Stimulated activated CD4-positive, alpha-beta T cell treated with anti-CD3 and anti-CD28 coated beads, Interleukin-4, amount 100 ng/mL, for 1 hour (primary cell): ENCODE measurements around the gene PPP1CC.
"Not testable (repeated sequence)": the region's sequence is repeated elsewhere in the genome, so short reads cannot be mapped to it uniquely, and the experiment has no call there.

Experiments
- DNase-seq: peaks from one replicate; pipeline ENCODE4 v3.0.0-alpha.2; 2020

PPP1CC gene

GRCh38 chr12:110742718-110743570 lies at the start of gene PPP1CC:
PPP1CC (minus strand) TSS chr12:110742891; CDS start chr12:110742707, 184 bp downstream.
- peak; percentile 89 for DNase-seq

- DNase-seq, result no peak
Observed at GRCh38 chr12:110791589-110791988, 48.9 kb upstream of the PPP1CC start.

- no peak for DNase-seq
Observed at GRCh38 chr12:110790301-110790700, 47.6 kb upstream of the PPP1CC start.

- DNase-seq, result no peak
Observed at GRCh38 chr12:110786012-110786411, 43.3 kb upstream of the PPP1CC start.

- no peak for DNase-seq
Observed at GRCh38 chr12:110785240-110785639, 42.5 kb upstream of the PPP1CC start.

GRCh38 chr12:110782922-110783321 lies 40.2 kb upstream of the PPP1CC start:
- no peak for DNase-seq

- no peak for DNase-seq
Observed at GRCh38 chr12:110782094-110782493, 39.4 kb upstream of the PPP1CC start.

- DNase-seq, result peak; percentile 56
Observed at GRCh38 chr12:110780448-110780847, 37.8 kb upstream of the PPP1CC start.

- peak; percentile 6 for DNase-seq
Observed at GRCh38 chr12:110778833-110779577, 36.3 kb upstream of the PPP1CC start.

GRCh38 chr12:110776410-110776809 lies 33.7 kb upstream of the PPP1CC start:
- DNase-seq, result peak; percentile 56

- no peak for DNase-seq
Observed at GRCh38 chr12:110775997-110776396, 33.3 kb upstream of the PPP1CC start.

- no peak for DNase-seq
Observed at GRCh38 chr12:110774824-110775223, 32.1 kb upstream of the PPP1CC start.

GRCh38 chr12:110768960-110769359 lies 26.3 kb upstream of the PPP1CC start:
- DNase-seq, result no peak

- DNase-seq, result no peak
Observed at GRCh38 chr12:110767863-110768262, 25.2 kb upstream of the PPP1CC start.

GRCh38 chr12:110766311-110767154 lies 23.8 kb upstream of the PPP1CC start:
- DNase-seq, result no peak

- not testable (repeated sequence) for DNase-seq
Observed at GRCh38 chr12:110765572-110765971, 22.9 kb upstream of the PPP1CC start.

GRCh38 chr12:110765111-110765510 lies 22.4 kb upstream of the PPP1CC start:
- no peak for DNase-seq

- DNase-seq, result no peak
Observed at GRCh38 chr12:110763583-110763982, 20.9 kb upstream of the PPP1CC start.

GRCh38 chr12:110762891-110763290 lies 20.2 kb upstream of the PPP1CC start:
- DNase-seq, result no peak

GRCh38 chr12:110760204-110760609 lies 17.5 kb upstream of the PPP1CC start:
- peak; percentile 25 for DNase-seq

- DNase-seq, result no peak
Observed at GRCh38 chr12:110758922-110759321, 16.2 kb upstream of the PPP1CC start.

GRCh38 chr12:110756611-110757010 lies 13.9 kb upstream of the PPP1CC start:
- DNase-seq, result no peak
